WI38 (cell line): ENCODE results near the gene CCDC51.

ENCODE experiments used
- H3K4me3 ChIP-seq: 2 replicates; pipeline ENCODE4 v1.5.1; 2011; ENCODE audit warnings: low read depth, mild to moderate bottlenecking, control low read depth, low read length
- TF ChIP-seq, protein P1 (sequence below): IDR thresholded peaks from 2 replicates; pipeline ENCODE4 v1.5.1; 2012; ENCODE audit warnings: low read depth, mild to moderate bottlenecking, control low read depth, low read length

The CCDC51 gene

GRCh38 chr3:48427630-48427962, 12.3 kb downstream of the CCDC51 start:
- no peak overlapping the region for H3K4me3 ChIP-seq

GRCh38 chr3:48426944-48427629, 12.8 kb downstream of the CCDC51 start:
- TF ChIP-seq, protein P1, sequence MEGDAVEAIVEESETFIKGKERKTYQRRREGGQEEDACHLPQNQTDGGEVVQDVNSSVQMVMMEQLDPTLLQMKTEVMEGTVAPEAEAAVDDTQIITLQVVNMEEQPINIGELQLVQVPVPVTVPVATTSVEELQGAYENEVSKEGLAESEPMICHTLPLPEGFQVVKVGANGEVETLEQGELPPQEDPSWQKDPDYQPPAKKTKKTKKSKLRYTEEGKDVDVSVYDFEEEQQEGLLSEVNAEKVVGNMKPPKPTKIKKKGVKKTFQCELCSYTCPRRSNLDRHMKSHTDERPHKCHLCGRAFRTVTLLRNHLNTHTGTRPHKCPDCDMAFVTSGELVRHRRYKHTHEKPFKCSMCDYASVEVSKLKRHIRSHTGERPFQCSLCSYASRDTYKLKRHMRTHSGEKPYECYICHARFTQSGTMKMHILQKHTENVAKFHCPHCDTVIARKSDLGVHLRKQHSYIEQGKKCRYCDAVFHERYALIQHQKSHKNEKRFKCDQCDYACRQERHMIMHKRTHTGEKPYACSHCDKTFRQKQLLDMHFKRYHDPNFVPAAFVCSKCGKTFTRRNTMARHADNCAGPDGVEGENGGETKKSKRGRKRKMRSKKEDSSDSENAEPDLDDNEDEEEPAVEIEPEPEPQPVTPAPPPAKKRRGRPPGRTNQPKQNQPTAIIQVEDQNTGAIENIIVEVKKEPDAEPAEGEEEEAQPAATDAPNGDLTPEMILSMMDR: no peak
- H3K4me3 ChIP-seq: no peak overlapping the region

More at GRCh38 chr3:48427630-48427962, 12.3 kb downstream of the CCDC51 start:
- TF ChIP-seq, protein P1: no peak

DNA sequence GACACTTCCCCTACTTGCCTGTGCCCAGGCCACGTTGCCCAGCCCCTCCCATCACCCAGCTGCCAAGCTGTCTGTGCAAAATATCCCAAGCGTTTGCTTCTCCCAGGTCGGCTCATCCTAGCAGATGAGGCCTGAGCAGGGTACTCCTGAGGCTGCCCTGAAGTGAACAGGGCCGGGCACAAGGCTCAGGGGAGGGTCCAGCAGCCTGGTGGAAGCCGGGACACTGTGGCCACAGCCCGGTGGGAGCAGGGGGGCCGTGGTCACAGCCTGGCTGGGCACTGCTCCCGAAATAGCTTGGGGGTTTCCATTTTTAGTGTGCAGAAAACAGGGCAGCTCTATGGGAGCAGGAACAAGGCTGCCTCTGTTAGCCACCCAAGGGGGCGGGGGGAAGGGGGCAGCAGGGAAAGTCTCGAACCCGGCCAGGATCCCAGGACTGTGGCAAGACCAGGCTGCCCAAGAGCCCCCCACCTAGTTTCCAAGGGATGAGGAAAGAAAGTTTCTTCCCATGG, 13.5 kb downstream of the CCDC51 start:
- TF ChIP-seq, protein P1: no peak
- no peak overlapping the region for H3K4me3 ChIP-seq

GRCh38 chr3:48425281-48425812, 14.6 kb downstream of the CCDC51 start:
- TF ChIP-seq, protein P1: no peak
- H3K4me3 ChIP-seq: no peak overlapping the region

- TF ChIP-seq, protein P1: no peak
- H3K4me3 ChIP-seq: no peak overlapping the region
These were observed 15.8 kb downstream of the CCDC51 start for GRCh38 chr3:48423883-48424695.

GRCh38 chr3:48423241-48423882, 16.6 kb downstream of the CCDC51 start:
- H3K4me3 ChIP-seq: no peak overlapping the region
- TF ChIP-seq, protein P1: no peak
